Pancreas (tissue), 10 donors: ENCODE results near the gene CEND1. TPM values are rescaled to one million over a fixed set of nuclear protein-coding genes. Genes with fewer than 3 reads are reported as not detected.

Source experiments
- ATAC-seq, 4 donors: fragments of 200-7000 bp; cut with Tn5 transposase; one replicate each; pipeline versions ENCODE4 v1.8.0 to v1.9.1; 2020; ENCODE audit warnings: mild to moderate bottlenecking in 4 of 4, moderate library complexity in 4 of 4
- DNase-seq, 6 donors: peaks; one replicate each; pipeline ENCODE4 v3.0.0-alpha.2; 2020
- FAIRE-seq: peaks from 2 replicates; lab custom pipeline; 2012; peaks lifted over from hg19 to GRCh38; lab: Jason Lieb, UNC
- H3K27ac ChIP-seq, 4 donors: fragments of 200-600 bp; sonication (generic); 1 replicate in 3 of 4; 2 replicates in 1 of 4; pipeline versions ENCODE4 v1.5.0 to v1.8.0; 2020
- H3K27me3 ChIP-seq, 4 donors: fragments of 200-600 bp; one replicate each; pipeline ENCODE4 v1.8.0; 2021
- H3K36me3 ChIP-seq, 3 donors: fragments of 200-600 bp; sonication (generic) in 1 of 3; one replicate each; pipeline versions ENCODE4 v1.5.0 to v1.8.0; 2020 to 2021
- H3K4me1 ChIP-seq, 3 donors: fragments of 200-600 bp; one replicate each; pipeline ENCODE4 v1.8.0; 2021
- H3K4me3 ChIP-seq, 4 donors: fragments of 200-600 bp; sonication (generic) in 2 of 4; one replicate each; pipeline versions ENCODE4 v1.5.0 to v1.8.0; 2020 to 2021
- H3K9me3 ChIP-seq, 4 donors: fragments of 200-600 bp; one replicate each; pipeline ENCODE4 v1.8.0; 2021
- WGBS, 2 donors: extraction: QIAGEN DNeasy Blood & Tissue Kit; methylation state at CpG; one replicate each; pipeline ENCODE4 v1.1.7; 2013; 5-methylcytosine and 5-hydroxymethylcytosine counted together
- intact Hi-C, 3 donors: fragments of 100-400 bp; cut with DNase I; formaldehyde crosslinking; loops; one replicate each; pipeline versions ENCODE4 v1.11.1 to v1.14.2; 2022
- polyA plus RNA-seq, 2 donors: library from polyadenylated mRNA; stranded (reverse); fragments of 200-250 nt; gene quantifications; one replicate each; pipeline ENCODE4 v1.2.3, GENCODE V29; 2013
- total RNA-seq, 6 donors: library from RNA; stranded (reverse); fragmentation: NEBNext Ultra II Directional in 4 of 6; extraction: Animal tissue kit (Norgen Biotek cat#: 25700) in 4 of 6; gene quantifications; one replicate each; pipeline versions ENCODE4 v1.2.1 to v1.2.4, GENCODE V29; 2021 to 2023
- TF ChIP-seq, protein P1 (sequence below), 4 donors: fragments of 200-600 bp; sonication (generic) in 3 of 4; IDR thresholded peaks; one replicate each; pipeline versions ENCODE4 v1.5.0 to v1.8.0; 2021; ENCODE audit warnings: antibody characterized with exemption in 4 of 4
- donor health status: healthy with polysubstance abuse.
- donor health status: DM: no; HTN: no; CAD: no; lungs with moderate emphysema.
- donor health status: DM: no; HTN: no; CAD: no.
- donor health status: control.
- donor health status: control.
- donor health status: Bipolar disorder and iron deficiency.
- donor health status: DM: yes; HTN: yes; CAD: no.
- donor health status: DM: no; HTN: no; CAD: no.
- donor health status: DM: no; HTN: no; CAD: no.
- donor health status: DM: yes; HTN: yes; CAD: no.

Gene CEND1
- total and polyA plus RNA-seq, 8 donors = 0.12 to 0.42 (median 0.27) TPM; not detected in 5

DNA sequence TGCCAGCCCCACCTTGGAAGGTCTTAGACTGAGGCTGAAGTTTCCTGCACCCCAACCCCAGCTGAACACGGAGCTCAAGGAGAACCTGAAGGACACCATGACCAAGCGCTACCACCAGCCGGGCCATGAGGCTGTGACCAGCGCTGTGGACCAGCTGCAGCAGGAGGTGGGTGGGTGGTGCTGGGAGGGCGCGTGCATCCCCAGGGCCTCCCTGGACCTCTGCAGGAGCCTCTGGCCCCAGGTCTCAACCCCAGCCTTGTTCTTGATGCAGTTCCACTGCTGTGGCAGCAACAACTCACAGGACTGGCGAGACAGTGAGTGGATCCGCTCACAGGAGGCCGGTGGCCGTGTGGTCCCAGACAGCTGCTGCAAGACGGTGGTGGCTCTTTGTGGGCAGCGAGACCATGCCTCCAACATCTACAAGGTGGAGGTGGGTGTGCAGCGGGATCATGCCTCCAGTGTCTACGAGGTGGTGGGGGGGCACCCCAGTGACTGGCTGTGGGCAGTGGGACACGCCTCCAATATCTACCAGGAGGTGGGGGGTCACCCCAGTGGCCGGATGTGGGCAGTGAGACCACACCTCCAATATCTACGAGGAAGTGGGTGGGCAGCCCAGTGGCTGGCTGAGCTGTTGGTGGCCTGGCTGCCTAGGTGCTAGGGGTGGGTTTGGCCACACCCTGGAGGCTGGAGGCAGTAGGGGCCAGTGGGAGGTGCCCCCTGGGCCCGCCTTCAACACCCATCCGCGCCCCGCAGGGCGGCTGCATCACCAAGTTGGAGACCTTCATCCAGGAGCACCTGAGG lies 47.5 kb upstream of the CEND1 start:
- peak in 1 of 6 donors; percentile 62 for DNase-seq
- Histone ChIP-seq H3K4me3 (no peak overlapping the region), H3K4me1 (peaks cover 0 to 22% (median 21%) of the 10 kb centered on the region in 3 donors), H3K27ac (no peak overlapping the region), H3K27me3 (no peaks in the 10 kb centered on the region), H3K36me3 (peaks cover 0 to 45% (median 21%) of the 10 kb centered on the region in 3 donors), H3K9me3 (no peaks in the 10 kb centered on the region)
- TF ChIP-seq, protein P1, sequence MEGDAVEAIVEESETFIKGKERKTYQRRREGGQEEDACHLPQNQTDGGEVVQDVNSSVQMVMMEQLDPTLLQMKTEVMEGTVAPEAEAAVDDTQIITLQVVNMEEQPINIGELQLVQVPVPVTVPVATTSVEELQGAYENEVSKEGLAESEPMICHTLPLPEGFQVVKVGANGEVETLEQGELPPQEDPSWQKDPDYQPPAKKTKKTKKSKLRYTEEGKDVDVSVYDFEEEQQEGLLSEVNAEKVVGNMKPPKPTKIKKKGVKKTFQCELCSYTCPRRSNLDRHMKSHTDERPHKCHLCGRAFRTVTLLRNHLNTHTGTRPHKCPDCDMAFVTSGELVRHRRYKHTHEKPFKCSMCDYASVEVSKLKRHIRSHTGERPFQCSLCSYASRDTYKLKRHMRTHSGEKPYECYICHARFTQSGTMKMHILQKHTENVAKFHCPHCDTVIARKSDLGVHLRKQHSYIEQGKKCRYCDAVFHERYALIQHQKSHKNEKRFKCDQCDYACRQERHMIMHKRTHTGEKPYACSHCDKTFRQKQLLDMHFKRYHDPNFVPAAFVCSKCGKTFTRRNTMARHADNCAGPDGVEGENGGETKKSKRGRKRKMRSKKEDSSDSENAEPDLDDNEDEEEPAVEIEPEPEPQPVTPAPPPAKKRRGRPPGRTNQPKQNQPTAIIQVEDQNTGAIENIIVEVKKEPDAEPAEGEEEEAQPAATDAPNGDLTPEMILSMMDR (IDR thresholded peaks at IDR 0.05) = no peak
- intact Hi-C loops = no loop called here
- ATAC-seq = no peak
- no peak for FAIRE-seq
- 83 to 86% methylated on average over 22 of the region's 22 CpGs for WGBS, 2 donors

DNA sequence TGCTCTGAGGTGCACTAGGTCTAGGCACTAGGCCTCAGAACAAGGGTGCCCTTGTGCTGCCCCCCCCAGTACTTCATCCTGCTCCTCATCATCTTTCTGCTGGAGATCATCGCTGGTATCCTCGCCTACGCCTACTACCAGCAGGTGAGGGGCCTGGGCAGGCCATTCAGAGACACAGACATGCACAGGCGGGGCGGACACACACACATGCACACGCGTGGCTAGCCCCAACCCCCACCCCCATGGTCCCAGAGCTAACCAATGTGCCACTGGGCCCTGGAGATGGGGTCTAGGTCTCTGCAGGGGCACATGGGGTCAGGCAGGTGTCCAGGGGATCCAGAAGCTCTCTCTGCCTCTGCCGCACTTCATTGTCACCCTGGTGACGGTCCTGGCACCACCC lies 46.8 kb upstream of the CEND1 start:
- H3K27ac ChIP-seq = no peak overlapping the region
- intact Hi-C loops = no loop called here
- no peak overlapping the region for H3K4me3 ChIP-seq
- peaks cover 0 to 24% (median 22%) of the 10 kb centered on the region in 3 donors for H3K4me1 ChIP-seq
- TF ChIP-seq, protein P1 (IDR thresholded peaks at IDR 0.05) = no peak
- no peaks in the 10 kb centered on the region for H3K9me3 ChIP-seq
- 79 to 85% methylated on average over 9 of the region's 9 CpGs for WGBS, 2 donors
- FAIRE-seq (no peak), DNase-seq (peak in 1 of 6 donors; percentile 41), ATAC-seq (no peak)
- H3K27me3 ChIP-seq = no peaks in the 10 kb centered on the region
- H3K36me3 ChIP-seq = peaks cover 0 to 45% (median 21%) of the 10 kb centered on the region in 3 donors

GRCh38 chr11:836274-836673 lies 46.4 kb upstream of the CEND1 start:
- TF ChIP-seq, protein P1 (IDR thresholded peaks at IDR 0.05) = no peak
- H3K9me3 ChIP-seq = no peaks in the 10 kb centered on the region
- DNase-seq = peak in 1 of 6 donors; percentile 44
- H3K27ac ChIP-seq = peak overlapping the region in 1 of 4 donors; percentile 17
- no peaks in the 10 kb centered on the region for H3K27me3 ChIP-seq
- WGBS, 2 donors = 82 to 89% methylated on average over 14 of the region's 14 CpGs
- intact Hi-C loops = no loop called here
- H3K4me3 ChIP-seq = no peak overlapping the region
- no peak for ATAC-seq
- FAIRE-seq = no peak
- H3K36me3 ChIP-seq = peaks cover 0 to 45% (median 21%) of the 10 kb centered on the region in 3 donors
- peaks cover 0 to 22% (median 21%) of the 10 kb centered on the region in 3 donors for H3K4me1 ChIP-seq

GRCh38 chr11:834371-835316 lies 44.8 kb upstream of the CEND1 start:
- ATAC-seq (peak; percentile 62 to 75 (median 70)), DNase-seq (peak; percentile 86 to 97 (median 92)), FAIRE-seq (no peak)
- H3K4me1 ChIP-seq = peaks cover 0 to 11% (median 9%) of the 10 kb centered on the region in 3 donors
- no peaks in the 10 kb centered on the region for H3K9me3 ChIP-seq
- H3K27me3 ChIP-seq = no peaks in the 10 kb centered on the region
- 7 to 12% methylated on average over 31 of the region's 31 CpGs for WGBS, 2 donors
- TF ChIP-seq, protein P1 (IDR thresholded peaks at IDR 0.05) = no peak
- H3K4me3 ChIP-seq = peak overlapping the region in 3 of 4 donors; percentile 82 to 86 (median 83)
- peaks cover 0 to 32% (median 15%) of the 10 kb centered on the region in 3 donors for H3K36me3 ChIP-seq
- H3K27ac ChIP-seq = peak overlapping the region; percentile 85 to 95 (median 88)
- intact Hi-C loops = no loop called here
